Kidney (tissue), 14 donors: ENCODE data around the gene SORBS2. TPM values are rescaled to one million over a fixed set of nuclear protein-coding genes. Genes with fewer than 3 reads are reported as not detected.

Experiments
- DNase-seq, 5 donors: peaks; one replicate each; pipeline ENCODE4 v3.0.0-alpha.2; 2013 to 2020
- FAIRE-seq: peaks from 2 replicates; lab custom pipeline; 2012; peaks lifted over from hg19 to GRCh38; lab: Jason Lieb, UNC
- H3K27ac ChIP-seq, 2 donors: one replicate each; pipeline ENCODE4 v1.7.0; 2013; ENCODE audit warnings: low read depth in 2 of 2, low read length in 2 of 2, inconsistent platforms in 1 of 2
- H3K27me3 ChIP-seq: one replicate; pipeline ENCODE4 v1.7.1; 2013; ENCODE audit warnings: low read length, inconsistent platforms; ENCODE audit not compliant: control insufficient read depth, insufficient read depth
- H3K36me3 ChIP-seq, 3 donors: one replicate each; pipeline versions ENCODE4 v1.7.0 to v1.7.1; 2013; ENCODE audit warnings: low read length in 3 of 3, control low read depth in 1 of 3, inconsistent platforms in 1 of 3; ENCODE audit not compliant: insufficient read depth in 3 of 3, control insufficient read depth in 2 of 3
- H3K4me1 ChIP-seq, 3 donors: one replicate each; pipeline versions ENCODE4 v1.7.0 to v1.7.1; 2013; ENCODE audit warnings: low read length in 3 of 3, inconsistent platforms in 1 of 3, low read depth in 1 of 3; ENCODE audit not compliant: control insufficient read depth in 2 of 3, insufficient read depth in 2 of 3
- H3K4me3 ChIP-seq, 3 donors: one replicate each; pipeline versions ENCODE4 v1.7.0 to v1.8.1; 2013; ENCODE audit warnings: low read length in 3 of 3, control low read depth in 1 of 3, inconsistent platforms in 1 of 3
- H3K9ac ChIP-seq, 3 donors: one replicate each; pipeline versions ENCODE4 v1.7.0 to v1.7.1; 2013; ENCODE audit warnings: low read length in 3 of 3, control low read depth in 1 of 3, inconsistent platforms in 1 of 3
- H3K9me3 ChIP-seq, 3 donors: one replicate each; pipeline versions ENCODE4 v1.7.0 to v1.7.1; 2013; ENCODE audit warnings: low read length in 3 of 3, control low read depth in 1 of 3, inconsistent platforms in 1 of 3; ENCODE audit not compliant: control insufficient read depth in 2 of 3, insufficient read depth in 1 of 3
- CTCF ChIP-seq: IDR thresholded peaks from 3 replicates; pipeline ENCODE4 v1.5.1; 2012; ENCODE audit warnings: mild to moderate bottlenecking, moderate library complexity, borderline replicate concordance; ENCODE audit not compliant: insufficient read depth; ENCODE audit errors: extremely low read depth
- intact Hi-C: fragments of 100-400 bp; cut with DNase I; formaldehyde crosslinking; loops from one replicate; pipeline ENCODE4 v1.11.1; 2022
- polyA plus RNA-seq: library from polyadenylated mRNA; stranded (reverse); fragments of 350-450 nt; fragmentation: Illumina TruSeq; extraction: RNeasy Lipid Tissue Mini Kit (QIAGEN cat#74804); gene quantifications from one replicate; pipeline ENCODE4 v1.2.3, GENCODE V29; 2014; ENCODE audit warnings: low read depth, low replicate concordance; ENCODE audit not compliant: insufficient read depth
- total RNA-seq: library from RNA; stranded (reverse); fragmentation: NEBNext Ultra II Directional; extraction: Animal tissue kit (Norgen Biotek cat#: 25700); gene quantifications from one replicate; pipeline ENCODE4 v1.2.1, GENCODE V29; 2021
- donor health status: control.
- donor health status: control.
- donor health status: control.
- donor health status: control.
- donor health status: control.
- donor health status: DM: yes; HTN: yes; CAD: no.
- donor health status: Normal renal cell carcinoma (clear cell type).

Gene SORBS2
- total and polyA plus RNA-seq, 2 donors from 2014 or later = 26.0 to 127 TPM

GRCh38 chr4:185813133-185813532 lies 1.1 kb upstream of the SORBS2 start:
- H3K9ac ChIP-seq = no peak overlapping the region
- intact Hi-C loops = no loop called here
- H3K27me3 ChIP-seq = no peaks in the 10 kb centered on the region
- no peak overlapping the region for H3K27ac ChIP-seq
- DNase-seq (no peak), FAIRE-seq (no peak)
- H3K36me3 ChIP-seq = no peaks in the 10 kb centered on the region
- no peaks in the 10 kb centered on the region for H3K4me1 ChIP-seq
- no peak for TF ChIP-seq CTCF
- no peaks in the 10 kb centered on the region for H3K9me3 ChIP-seq
- H3K4me3 ChIP-seq = no peak overlapping the region

GRCh38 chr4:185810746-185811508 lies 1.1 kb downstream of the SORBS2 start:
- no peaks in the 10 kb centered on the region for H3K4me1 ChIP-seq
- FAIRE-seq (no peak), DNase-seq (peak in 3 of 5 donors; percentile 37 to 71 (median 58))
- H3K4me3 ChIP-seq = peak overlapping the region; percentile 79 to 93 (median 83)
- peak overlapping the region; percentile 43 to 87 for H3K27ac ChIP-seq
- peak overlapping the region; percentile 10 to 77 (median 50) for H3K9ac ChIP-seq
- intact Hi-C loops = no loop called here
- H3K27me3 ChIP-seq = no peaks in the 10 kb centered on the region
- H3K9me3 ChIP-seq = no peaks in the 10 kb centered on the region
- TF ChIP-seq CTCF = no peak
- no peaks in the 10 kb centered on the region for H3K36me3 ChIP-seq

GRCh38 chr4:185809533-185810071 lies 2.4 kb downstream of the SORBS2 start:
- Histone ChIP-seq H3K9me3 (no peaks in the 10 kb centered on the region), H3K27me3 (no peaks in the 10 kb centered on the region), H3K4me3 (peak overlapping the region; percentile 44 to 93 (median 83)), H3K4me1 (no peaks in the 10 kb centered on the region), H3K36me3 (no peaks in the 10 kb centered on the region), H3K27ac (peak overlapping the region; percentile 63 to 81), H3K9ac (peak overlapping the region in 2 of 3 donors; percentile 37 to 77)
- intact Hi-C loops = no loop called here
- no peak for FAIRE-seq
- DNase-seq = no peak
- TF ChIP-seq CTCF = no peak
